ENCODE data around the gene CDK8.

Gene CDK8

DNA sequence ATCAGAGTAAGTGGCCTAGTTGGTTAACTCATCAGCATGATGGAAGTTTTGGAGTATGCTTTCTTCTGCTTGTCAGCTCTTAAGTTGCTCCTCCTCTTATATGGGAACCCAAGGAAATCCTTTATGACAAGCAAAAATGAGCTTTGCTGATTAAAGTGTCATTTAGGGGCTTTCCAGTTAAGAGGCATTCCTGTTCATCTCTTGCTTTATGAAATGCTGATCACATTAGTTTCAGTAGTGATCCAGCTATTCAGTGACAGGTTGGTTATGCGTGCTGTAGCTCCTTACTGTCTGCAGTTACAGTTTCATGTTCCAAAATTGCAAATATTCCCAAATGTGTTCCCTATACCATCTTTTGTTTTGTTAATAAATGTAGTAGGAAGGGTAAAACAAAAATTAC, 146.6 kb downstream of the CDK8 start:
- peak; percentile 5 for DNase-seq

DNA sequence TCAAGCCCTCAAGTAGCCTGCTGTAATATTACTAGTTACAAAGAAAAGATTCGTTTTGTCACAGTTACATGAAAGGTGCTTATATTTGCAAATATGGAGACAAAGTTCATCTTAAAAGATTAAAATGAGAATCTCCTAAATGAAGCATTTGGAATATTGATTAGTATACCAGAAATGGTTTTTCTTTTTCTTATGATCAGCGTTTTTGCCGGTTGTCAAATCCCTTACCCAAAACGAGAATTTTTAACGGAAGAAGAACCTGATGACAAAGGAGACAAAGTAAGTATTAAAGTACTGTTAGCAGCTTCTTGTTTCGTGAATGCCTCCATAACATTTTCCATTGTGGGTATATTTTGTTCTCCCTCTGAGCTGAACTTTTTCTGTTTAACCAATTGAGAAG, 147.1 kb downstream of the CDK8 start:
- no peak for DNase-seq

DNA sequence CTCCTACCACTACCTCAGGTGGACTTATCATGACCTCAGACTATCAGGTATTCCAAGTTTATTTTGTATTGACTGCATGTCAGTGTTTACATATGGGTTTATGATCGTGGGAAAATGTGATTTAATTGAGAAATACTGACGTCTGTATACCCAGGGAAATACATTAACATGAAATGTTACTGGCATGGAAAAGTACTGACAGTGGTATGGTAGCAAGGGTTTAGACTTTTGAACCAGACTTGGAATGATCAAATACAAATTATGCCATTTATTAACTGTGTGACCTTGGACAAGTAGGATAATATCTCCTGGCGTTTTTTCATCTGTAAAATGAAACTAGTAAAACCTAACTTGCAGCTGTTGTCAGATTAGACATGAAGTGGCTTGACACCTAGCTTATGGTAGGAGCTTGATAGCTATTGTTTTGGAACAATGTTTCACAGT, 147.7 kb downstream of the CDK8 start:
- no peak for DNase-seq

DNA sequence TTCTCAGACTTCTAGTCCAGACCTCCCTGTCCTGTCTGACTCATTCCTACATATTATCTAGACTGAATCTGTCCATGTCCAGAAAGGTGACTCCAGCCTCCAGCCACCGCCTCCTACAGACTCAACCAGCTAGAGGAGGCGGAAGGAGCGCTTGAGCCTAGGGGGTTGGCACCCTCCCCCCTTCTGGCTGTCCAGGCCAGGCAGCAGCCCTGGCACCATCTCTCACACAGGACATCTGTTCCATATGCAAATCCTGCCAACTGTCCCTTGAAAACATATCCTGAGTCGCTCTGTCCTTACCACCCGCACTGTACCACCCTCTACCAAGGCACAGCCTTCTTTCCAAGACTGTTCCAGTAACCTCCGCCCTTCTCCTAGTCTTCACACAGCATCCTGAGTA, 152.9 kb downstream of the CDK8 start:
- DNase-seq = no peak

DNA sequence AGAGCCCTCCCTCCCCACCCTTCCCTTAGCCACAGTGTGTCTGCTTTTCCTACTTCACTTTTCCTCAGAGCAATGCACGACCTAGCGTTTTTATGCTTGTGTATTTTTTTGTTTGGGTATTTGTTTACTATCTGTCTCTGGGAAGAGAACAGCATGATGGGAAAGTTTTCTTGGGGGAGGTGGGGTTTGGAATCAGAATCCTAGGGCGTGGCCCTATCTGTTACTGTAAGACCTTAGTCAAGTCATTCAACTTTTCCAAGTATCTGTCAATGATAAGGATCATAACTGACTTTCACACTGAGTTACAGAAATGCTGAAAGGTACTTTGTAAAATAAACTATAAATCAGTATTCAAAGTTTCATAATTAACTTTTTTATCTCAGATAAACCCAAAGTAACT, 157.3 kb downstream of the CDK8 start:
- no peak for DNase-seq

DNA sequence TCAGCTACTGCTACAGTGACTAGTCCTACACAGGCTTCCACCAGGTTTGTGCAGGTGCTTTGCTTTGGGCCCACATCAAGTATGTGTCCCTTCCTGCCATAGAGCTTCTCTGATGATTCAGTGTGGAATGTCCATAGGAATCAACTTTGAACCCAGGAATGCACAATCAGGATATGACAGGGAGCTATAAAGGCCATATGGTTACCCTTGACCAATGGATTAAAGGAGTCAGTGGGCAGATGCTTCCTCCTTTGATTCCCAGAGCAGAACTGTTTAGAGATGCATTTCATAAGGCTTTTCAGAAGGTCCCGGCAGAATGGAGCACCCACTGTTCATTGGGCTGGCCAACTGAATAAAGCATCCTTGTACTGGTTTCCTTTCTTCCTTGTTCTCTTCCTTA, 158.3 kb downstream of the CDK8 start:
- DNase-seq = no peak

DNA sequence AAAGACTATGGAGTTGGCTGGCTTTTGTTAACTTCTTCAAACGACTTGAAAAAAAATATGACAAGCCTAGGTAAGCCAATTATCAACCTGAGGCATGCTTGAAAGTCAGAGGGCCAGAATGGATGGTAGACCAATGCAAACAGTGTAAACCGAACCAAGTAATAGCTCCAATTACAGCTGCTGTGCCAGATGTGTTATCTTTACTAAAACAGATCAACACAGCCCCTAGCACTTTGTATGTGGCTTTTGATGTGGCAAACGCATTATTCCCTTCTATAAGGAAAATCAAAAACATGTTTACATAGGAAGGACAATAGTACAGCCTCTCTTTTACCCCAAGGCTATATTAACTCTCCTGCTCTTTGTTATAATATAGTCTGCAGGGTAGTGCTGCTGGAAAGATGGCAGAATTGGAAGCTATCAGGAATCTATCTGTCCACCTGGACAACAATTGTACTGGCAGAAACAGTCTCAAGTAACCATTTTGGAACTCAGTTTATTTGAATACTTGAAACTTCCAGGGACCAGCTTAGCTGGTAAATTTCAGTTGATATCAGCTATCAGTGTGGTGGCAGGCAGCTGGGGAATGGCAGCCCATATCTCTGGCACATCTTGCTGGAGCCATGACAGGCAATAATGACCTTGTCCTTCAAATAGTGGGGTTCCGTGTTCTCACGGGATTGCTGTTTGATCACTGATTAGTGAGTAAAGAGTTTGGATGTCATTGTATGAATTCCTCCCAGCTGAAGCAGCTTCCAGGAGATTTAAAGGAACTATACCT, 159.2 kb downstream of the CDK8 start:
- no peak for DNase-seq

DNA sequence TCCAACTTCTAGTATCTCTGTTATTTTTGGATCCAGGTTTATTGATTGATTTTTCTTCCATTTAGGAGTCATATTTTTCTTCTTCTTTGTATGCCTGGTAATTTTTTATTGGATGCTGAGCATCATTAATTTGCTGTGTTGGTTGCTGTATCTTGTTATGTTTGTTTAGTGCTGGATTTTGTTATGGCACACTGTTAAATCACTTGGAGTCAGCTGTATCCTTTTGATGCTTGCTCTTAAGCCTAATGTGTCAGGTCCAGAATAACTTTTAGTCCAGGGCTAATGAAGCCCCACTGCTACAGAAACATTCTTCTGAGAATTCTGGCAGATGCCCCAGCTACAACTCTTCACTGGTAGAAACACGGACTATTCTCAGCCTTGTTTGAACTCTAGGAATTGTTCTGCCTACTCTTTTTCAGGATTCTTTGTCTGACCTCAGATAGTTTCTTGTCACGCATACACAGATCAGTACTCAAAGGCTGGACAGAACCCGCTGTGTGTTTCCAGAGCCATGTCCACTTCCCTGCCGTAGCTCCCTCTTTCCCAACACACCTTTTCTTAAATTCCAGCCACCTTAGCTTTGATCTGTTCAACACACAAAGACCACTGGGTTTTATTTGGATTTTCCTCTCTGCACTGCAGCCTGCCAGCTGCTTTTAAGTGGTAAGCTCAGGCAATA, 166.5 kb downstream of the CDK8 start:
- DNase-seq = no peak

DNA sequence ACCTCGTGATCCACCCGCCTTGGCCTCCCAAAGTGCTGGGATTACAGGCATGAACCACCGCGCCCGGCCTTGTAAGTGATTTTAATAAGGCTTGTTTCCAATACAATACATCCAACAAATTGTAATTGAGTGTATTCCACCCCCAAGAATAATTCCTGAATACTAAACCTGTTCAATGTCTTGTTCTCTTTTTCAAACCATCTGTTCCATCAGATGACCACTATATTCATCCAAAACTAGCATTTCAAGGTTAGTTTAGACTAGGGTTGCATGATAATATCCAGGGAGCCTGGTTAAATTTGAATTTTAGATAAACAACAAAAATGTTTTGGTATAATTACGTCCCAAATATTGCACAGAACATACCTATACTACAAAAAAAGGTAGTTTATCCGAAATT, 168.1 kb downstream of the CDK8 start:
- no peak for DNase-seq

DNA sequence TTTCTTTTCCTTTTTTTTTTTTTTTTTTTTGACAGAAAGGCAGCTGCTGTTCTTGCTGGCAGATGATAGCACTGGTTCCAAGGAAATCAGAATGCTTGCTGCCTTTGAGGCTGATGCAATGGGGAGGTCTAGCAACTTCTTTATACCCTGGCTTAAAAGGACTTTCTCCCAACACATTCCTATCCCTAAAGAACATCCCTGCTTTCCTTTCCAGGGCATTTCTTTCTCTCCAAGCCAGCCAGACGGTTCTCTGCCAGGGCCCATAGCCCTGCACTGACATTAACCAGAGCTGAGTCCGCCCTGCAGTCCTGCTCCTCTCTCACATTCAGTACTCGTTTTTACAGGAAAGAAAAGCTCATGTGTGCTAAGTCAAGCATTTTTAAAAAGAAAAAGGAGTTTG, 169.7 kb downstream of the CDK8 start:
- no peak for DNase-seq

DNA sequence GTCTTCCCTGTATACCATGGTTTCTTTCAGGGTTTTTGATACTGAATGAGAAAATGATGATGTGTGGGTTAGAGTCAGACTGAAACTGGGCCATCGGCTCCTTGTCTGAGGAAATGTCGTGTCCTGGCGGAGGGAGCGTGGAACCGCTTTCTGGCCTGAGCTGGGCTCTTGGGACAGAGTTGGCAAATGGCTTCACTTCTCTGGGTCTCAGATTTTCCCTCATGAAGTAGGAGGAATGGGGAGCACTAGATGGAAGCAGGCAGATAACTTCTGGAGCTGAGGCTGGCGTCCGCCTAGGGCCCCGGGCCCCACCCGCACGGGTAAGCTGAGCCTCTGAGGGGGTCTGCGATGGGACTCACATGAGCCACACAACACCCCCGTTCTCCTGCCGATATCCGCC, 170.3 kb downstream of the CDK8 start:
- no peak for DNase-seq

DNA sequence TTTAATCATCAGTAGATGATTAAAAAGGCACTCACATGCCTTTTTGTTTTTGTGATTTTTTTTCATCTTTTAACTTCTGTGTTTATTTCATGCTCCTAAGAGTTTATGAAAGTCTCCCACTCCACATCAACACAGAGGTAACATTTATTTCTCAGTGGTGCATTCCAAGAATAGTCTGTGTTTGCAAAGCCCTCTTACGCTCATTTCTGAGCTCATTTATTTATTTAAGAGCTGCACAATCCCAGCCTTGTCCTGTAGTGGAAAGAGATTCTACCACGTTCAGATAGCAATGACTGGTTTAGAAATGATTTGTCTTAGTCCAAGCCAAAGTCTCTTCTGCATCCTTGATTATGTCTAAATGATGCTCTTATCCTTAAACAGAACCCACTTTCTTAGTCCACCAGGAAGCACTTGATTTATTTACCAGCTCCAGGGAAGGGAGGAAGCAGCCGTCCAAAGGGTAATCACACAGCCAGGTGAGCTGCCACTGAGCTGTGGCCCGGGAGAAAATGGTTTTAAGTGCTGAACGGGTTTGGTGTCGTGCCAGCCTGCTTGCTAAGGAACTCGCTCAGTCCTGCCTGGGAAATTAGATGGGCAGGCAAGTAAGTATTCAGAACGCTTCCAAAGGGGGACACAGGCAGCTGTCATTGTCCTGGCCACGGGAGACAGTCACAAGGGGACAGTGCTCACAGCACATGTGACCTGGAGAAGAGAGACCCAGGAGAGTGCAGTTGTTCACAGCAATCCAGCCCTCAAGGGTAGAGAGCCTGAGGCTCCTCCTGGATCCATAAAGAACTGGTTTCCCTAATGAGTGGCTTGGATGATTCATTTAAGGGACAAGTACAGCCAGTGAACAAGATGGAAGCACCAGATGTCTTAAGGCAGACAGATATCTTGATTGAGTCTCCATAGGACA, 171.8 kb downstream of the CDK8 start:
- DNase-seq = no peak

DNA sequence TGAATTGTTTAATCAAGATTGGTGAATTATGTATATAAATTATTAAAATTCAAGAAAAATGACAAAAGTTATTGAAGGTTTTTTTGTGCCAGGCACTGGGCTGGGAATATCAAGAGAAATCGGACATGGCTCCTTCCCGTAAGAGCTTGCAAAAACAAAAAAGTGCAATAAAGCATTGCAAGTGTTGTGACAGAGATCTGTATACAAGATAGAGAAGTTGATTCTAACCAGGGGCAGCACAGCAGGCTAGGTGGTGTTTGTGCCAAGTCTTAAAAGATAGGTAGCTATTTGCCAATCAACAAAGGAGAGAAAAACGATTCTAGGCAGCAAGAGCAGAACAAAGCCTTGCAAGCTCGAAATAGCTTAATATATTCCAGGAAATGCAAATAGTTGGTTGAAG, 179.8 kb downstream of the CDK8 start:
- no peak for DNase-seq

DNA sequence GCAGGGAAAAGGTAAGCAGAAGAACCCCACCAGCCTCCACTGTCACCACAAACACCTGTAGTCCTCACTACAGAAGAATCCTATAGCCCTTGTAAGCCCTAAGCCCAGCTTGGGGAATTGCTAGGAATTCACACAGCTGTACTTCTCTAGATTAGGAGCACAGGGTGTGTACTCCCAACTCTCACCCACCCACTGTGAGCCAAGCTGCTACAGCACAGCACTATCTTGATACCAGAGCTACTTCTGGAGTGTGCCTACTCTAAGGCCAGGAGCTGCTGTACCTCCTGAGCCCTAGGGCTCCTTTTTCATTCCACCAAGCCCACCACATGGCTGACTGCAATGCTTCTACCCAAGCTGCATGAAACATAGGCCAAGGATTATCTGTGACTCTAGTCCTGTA, 181.2 kb downstream of the CDK8 start:
- no peak for DNase-seq

DNA sequence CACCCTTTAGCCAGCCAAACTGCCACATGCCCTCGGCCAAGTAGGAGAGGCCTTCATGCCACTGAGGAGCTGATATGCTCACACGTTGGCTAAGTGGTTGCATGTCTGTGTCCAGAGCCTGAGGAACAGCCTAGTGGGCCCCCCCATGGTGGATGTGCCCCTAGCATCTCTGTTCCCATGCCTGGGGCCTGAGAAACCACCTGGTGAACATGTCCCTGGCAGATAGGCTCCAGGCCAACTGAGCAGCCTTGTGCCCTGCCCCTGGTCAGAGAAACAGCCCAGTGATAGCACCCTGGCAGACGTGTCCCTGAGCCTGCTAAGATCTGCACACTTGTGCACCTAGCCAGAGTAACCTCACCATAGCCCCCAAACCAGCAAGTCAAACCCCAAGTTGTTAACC, 181.7 kb downstream of the CDK8 start:
- DNase-seq = no peak

DNA sequence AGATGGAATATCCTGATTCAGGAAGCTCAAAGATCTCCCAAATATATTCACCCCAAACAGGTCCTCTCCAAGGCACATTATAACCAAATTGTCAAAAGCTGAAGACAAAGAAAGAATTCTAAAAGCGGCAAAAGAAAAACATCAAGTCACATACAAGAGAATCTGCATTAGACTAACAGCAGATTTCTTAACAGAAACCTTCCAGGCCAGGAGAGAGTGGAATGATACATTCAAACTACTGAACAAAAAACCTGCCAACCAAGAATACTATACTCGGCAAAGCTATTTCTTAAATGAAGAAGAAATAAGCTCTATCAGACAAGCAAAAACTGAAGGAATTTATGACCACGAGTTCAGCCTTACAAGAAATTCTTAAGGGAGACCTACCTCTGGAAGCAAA, 183.0 kb downstream of the CDK8 start:
- DNase-seq = no peak

DNA sequence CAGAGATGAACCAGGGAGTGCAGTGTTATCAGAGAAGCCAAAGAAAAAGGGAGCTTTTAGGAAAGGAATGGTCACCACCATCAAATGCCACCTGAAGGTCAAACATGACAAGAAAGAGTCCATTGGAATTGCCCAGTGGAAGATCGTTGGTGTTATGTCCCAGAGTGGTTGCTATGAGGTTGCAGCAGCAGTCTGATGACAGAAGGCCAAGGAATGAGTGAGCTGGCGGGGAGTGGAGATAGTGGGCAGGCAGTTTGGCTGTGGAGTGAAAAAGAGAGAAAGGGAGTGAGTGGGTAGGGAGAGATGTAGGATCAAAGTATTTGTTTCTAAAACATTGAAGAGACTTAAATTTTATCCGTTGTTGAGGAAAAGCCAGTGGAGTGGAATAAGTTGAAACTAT, 186.2 kb downstream of the CDK8 start:
- DNase-seq = no peak

DNA sequence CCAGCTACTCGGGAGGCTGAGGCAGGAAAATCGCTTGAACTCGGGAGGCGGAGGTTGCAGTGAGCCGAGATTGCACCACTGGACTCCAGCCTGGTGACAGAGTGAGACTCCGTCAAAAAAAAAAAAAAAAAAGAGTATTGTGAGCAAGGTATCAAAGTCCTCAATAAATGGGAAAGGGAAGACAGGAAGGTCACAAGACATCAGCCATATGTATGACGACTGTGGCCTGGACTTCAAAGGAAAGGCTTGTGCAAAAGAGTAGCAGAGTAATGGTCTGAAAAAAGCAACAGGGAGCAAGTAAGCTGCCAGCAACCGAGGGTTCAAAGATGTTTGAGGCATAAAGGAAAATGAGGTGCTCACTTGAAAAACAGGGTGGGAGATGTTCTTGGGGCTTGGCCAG, 187.5 kb downstream of the CDK8 start:
- DNase-seq = no peak

DNA sequence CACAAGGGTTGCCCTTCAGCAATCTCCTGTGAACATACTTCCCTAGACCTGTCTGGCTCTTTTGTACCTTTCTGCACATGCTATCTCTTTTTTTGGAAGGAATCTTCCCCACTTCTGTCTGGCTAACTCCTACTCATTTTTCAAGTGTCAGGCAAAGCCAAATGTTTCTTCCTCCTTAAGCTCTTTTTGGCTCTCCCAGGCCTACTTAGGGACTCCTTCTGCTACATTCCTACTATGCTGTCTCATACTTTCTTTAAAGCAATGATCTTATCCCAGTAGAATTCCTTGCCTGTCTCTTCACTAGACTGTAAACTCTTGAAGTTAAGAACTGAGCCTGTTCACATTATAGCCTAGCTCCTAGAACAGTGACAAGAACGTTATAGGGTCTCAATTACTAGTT, 188.6 kb downstream of the CDK8 start:
- no peak for DNase-seq

DNA sequence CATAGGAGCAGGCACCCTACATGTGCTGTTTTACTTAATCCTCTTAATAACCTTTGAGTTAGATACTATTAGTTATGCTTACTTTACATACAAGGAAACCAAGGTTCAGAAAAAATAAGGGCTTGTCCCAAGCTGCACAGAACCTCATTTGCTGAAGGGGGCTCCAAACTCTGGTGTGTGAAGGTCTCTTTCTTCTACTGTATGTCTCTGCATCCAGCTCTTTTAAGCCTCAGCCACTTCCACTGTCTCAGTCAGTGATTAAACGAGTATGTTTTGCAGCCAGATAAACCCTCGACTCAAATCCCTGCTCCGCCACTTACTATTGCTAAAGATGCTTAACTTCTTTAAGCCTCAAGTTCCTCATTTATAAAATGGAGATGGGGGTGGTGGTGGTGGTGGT, 191.2 kb downstream of the CDK8 start:
- DNase-seq = no peak

DNA sequence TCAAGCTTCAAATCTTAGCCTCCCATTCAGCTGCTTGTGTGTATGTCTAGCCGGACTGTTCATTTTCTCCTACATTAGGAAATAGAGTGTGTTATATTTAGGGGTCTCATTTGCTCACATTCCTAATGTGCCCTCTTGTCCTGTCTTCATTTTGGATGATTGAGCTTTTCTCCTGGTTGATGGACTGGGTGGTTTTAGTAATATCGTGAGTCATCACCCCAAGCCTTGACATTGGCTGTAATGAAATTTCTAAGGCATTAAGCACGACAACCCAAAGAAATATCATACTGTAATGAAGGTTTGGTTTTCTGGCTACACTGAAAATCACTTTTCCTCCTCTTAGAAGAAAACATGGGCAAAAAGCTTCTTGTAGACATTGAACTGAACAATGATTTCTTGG, 192.8 kb downstream of the CDK8 start:
- DNase-seq = no peak

DNA sequence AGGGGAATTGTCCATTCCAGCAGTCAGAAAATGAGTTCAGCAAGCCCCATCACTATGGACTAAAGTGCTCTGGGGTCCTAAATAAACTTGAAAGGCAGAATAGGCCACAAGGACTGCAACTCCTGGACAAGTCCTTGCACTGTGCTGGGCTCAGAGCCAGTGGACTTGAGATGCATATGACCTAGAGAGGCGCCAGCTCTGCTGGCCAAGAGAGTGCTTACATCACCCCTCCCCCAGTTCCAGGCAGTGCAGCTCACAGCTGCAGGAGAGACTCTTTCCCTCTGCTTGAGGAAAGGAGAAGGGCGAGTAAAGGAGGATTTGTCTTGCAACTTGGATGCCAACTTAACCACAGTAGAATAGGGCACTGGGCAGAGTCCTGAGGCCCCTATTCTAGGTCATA, 194.1 kb downstream of the CDK8 start:
- DNase-seq = no peak

DNA sequence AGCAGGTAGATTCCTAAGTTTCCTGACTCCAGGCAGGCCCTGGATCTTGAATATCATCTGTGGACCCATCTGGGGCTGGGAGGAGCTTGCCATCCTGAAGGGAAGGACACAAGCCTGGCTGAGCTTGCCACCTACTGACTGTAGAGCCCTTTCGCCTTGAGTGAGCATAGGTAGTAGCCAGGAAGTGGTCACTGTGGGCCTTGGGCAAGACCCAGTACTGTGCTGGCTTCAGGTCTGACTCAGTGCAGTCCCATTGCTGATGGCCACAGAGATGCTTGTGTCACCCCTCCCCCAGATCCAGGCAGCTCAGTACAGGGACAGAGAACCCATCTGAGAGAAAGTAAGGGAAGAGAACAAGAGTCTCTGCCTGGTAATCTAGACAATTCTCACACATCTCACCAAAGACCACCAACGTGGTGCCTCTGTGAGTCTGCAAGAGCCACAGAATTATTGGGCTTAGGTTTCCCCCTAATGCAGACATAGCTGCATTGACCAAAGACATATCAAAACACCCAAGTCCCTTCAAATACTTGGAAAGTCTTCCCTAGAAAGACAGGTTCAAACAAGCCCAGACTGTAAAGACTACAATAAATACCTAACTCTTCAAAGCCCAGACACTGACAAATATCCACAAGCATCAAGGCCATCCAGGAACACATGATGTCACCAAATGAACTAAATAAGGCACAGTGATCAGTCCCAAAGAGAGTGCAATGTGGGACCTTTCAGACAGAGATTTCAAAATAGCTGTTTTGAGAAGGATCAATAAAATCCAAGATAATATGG, 195.3 kb downstream of the CDK8 start:
- no peak for DNase-seq
